D721Med (cell line): ENCODE data around the gene NSL1.
A peak's percentile ranks its signal among the peaks of the same experiment; 100 is the strongest.

Experiments used
- DNase-seq: peaks from one replicate; pipeline ENCODE4 v3.0.0; 2011; ENCODE audit warnings: low spot score; ENCODE audit not compliant: insufficient read length
- FAIRE-seq: peaks from 2 replicates; lab custom pipeline; 2011; peaks lifted over from hg19 to GRCh38; lab: Jason Lieb, UNC
- TF ChIP-seq, protein P1 (sequence below): IDR thresholded peaks from 2 replicates; pipeline ENCODE4 v1.5.1; 2012; ENCODE audit warnings: mild to moderate bottlenecking, control low read depth; ENCODE audit not compliant: insufficient read depth; ENCODE audit errors: missing control alignments

The NSL1 gene

DNA sequence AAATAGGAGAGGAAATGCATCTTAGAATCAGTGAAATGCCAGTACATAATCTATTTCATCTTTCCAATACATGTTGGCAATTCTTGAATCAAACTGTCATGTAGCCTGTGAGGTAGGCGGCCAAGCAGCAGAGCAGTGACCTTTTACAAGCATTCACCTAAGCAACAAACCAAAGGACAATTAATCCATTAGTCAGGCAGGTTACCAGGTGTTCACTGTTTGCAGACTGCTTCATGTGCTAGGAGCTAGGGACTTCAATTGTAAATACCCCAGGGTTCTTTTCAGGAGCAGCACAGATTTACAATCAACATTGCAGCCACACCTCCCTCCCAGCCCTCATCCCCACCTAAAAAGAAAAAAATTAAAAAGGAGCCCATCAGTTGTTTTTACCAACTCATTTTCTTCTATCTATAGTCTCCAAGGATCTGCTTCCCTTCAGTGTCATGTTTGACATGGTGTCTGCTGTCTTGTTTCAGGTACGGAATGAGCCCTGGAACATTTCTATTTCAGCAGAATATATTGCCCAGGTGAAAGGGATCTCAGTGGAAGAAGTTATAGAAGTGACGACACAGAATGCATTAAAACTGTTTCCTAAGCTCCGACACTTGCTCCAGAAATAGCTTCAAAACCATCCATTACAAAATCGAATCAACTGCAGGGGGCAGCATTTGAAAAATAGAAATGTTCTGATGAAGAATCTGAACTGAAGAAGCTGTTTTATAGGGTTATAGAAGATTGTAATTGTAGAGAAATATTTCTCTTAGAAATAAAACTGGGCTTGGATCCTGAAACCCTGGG is 23.2 kb upstream of the NSL1 start:
- FAIRE-seq (peak; percentile 97), DNase-seq (no peak)
- TF ChIP-seq, protein P1, sequence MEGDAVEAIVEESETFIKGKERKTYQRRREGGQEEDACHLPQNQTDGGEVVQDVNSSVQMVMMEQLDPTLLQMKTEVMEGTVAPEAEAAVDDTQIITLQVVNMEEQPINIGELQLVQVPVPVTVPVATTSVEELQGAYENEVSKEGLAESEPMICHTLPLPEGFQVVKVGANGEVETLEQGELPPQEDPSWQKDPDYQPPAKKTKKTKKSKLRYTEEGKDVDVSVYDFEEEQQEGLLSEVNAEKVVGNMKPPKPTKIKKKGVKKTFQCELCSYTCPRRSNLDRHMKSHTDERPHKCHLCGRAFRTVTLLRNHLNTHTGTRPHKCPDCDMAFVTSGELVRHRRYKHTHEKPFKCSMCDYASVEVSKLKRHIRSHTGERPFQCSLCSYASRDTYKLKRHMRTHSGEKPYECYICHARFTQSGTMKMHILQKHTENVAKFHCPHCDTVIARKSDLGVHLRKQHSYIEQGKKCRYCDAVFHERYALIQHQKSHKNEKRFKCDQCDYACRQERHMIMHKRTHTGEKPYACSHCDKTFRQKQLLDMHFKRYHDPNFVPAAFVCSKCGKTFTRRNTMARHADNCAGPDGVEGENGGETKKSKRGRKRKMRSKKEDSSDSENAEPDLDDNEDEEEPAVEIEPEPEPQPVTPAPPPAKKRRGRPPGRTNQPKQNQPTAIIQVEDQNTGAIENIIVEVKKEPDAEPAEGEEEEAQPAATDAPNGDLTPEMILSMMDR: peak; percentile 48

- DNase-seq (no peak), FAIRE-seq (peak; percentile 16)
- TF ChIP-seq, protein P1: no peak
These were observed 14.2 kb upstream of the NSL1 start for GRCh38 chr1:212805767-212806166.

GRCh38 chr1:212797681-212798080 is 6.1 kb upstream of the NSL1 start:
- TF ChIP-seq, protein P1: no peak
- FAIRE-seq (no peak), DNase-seq (no peak)

DNA sequence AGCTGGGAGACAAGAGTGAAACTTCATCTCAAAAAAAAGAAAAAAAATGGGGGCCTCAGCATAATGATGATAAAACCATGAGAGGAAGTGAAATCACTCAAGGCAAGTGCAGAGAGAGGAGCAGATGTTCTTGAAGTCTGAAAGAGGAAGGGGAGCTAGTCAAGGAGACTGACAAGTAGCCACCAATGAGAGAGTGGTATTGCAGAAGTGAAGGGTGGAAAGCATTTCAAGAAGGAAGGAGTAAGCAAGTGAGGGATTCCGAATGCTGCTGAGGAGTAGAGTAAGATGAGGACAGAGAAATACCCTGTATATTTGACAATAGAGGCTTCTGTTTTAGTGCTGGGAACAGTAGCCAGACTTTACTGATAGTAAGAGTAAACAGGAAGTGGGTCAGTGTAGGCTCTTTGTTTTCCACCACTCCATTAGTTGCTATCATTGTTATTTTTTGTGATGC is 3.0 kb upstream of the NSL1 start:
- TF ChIP-seq, protein P1: no peak
- FAIRE-seq: no peak
- DNase-seq: no peak

DNA sequence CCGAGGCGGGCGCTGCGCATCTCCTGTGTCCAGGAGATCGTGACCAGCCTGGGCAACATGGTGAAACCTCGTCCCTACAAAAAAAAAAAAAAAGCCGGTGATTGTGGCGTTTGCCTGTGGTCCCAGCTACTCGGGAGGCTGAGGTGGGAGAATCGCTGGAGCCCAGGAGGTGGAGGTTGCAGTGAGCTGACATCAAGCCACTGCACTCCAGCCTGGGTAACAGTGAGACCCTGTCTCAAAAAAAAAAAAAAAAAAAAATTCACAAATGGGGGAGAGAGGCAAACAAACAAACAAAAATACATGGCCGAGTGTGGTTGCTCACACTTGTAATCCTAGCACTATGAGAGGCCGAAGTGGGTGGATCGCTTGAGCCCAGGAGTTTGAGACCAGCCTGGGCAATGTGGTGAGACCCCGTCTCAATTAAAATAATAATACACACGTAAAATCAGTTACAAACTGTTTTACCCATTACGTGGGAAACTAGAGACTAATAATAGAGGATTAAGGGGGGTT is 875 bp upstream of the NSL1 start:
- DNase-seq (no peak), FAIRE-seq (no peak)
- TF ChIP-seq, protein P1: no peak

DNA sequence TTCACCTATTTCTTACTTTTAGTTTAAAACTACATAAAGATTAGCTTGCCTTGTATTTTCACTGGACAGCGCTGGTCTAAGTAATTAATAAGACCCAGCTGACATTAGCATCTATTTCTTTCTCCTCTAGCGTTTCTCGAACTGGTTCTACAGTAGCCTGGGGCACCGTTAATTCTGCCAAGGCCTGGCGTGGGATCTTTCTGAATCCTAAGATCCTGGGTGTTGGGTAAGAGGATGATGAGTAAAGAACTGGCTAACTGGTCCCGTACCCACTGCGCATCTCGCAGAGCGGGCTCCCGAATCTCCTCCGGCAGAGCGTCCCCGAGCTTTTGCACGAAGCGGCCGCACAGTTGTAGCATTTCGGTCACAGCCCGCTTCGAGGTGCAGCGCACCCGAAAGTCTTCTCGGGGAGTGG is 309 bp downstream of the NSL1 start:
- DNase-seq (no peak), FAIRE-seq (no peak)
- TF ChIP-seq, protein P1: no peak

DNA sequence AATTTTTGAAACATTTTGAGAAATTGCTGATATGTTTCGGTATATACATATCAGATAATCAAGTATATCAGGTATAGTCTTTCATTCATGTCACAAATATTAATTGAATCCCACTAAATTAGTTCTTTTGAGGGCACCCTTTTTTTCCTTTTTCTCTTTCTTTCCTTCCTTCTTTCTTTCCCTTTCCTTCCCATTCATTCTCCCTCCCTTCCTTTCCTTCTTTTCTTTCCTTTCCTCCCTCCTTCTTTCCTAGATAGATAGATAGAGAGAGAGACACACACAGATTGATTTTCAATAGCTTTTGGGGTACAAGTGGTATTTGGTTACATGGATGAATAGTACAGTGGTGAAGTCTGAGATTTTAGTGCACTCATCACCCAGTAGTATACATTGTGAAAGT is 5.7 kb downstream of the NSL1 start:
- TF ChIP-seq, protein P1: no peak
- FAIRE-seq (peak; percentile 61), DNase-seq (no peak)
